Kidney (tissue), 14 donors: ENCODE data around the gene CDK2AP2. TPM values are rescaled to one million over a fixed set of nuclear protein-coding genes. Genes with fewer than 3 reads are reported as not detected.

ENCODE experiments used
- DNase-seq, 5 donors: peaks; one replicate each; pipeline ENCODE4 v3.0.0-alpha.2; 2013 to 2020
- FAIRE-seq: peaks from 2 replicates; lab custom pipeline; 2012; peaks lifted over from hg19 to GRCh38; lab: Jason Lieb, UNC
- H3K27ac ChIP-seq, 2 donors: one replicate each; pipeline ENCODE4 v1.7.0; 2013; ENCODE audit warnings: low read depth in 2 of 2, low read length in 2 of 2, inconsistent platforms in 1 of 2
- H3K27me3 ChIP-seq: one replicate; pipeline ENCODE4 v1.7.1; 2013; ENCODE audit warnings: low read length, inconsistent platforms; ENCODE audit not compliant: control insufficient read depth, insufficient read depth
- H3K36me3 ChIP-seq, 3 donors: one replicate each; pipeline versions ENCODE4 v1.7.0 to v1.7.1; 2013; ENCODE audit warnings: low read length in 3 of 3, control low read depth in 1 of 3, inconsistent platforms in 1 of 3; ENCODE audit not compliant: insufficient read depth in 3 of 3, control insufficient read depth in 2 of 3
- H3K4me1 ChIP-seq, 3 donors: one replicate each; pipeline versions ENCODE4 v1.7.0 to v1.7.1; 2013; ENCODE audit warnings: low read length in 3 of 3, inconsistent platforms in 1 of 3, low read depth in 1 of 3; ENCODE audit not compliant: control insufficient read depth in 2 of 3, insufficient read depth in 2 of 3
- H3K4me3 ChIP-seq, 3 donors: one replicate each; pipeline versions ENCODE4 v1.7.0 to v1.8.1; 2013; ENCODE audit warnings: low read length in 3 of 3, control low read depth in 1 of 3, inconsistent platforms in 1 of 3
- H3K9ac ChIP-seq, 3 donors: one replicate each; pipeline versions ENCODE4 v1.7.0 to v1.7.1; 2013; ENCODE audit warnings: low read length in 3 of 3, control low read depth in 1 of 3, inconsistent platforms in 1 of 3
- H3K9me3 ChIP-seq, 3 donors: one replicate each; pipeline versions ENCODE4 v1.7.0 to v1.7.1; 2013; ENCODE audit warnings: low read length in 3 of 3, control low read depth in 1 of 3, inconsistent platforms in 1 of 3; ENCODE audit not compliant: control insufficient read depth in 2 of 3, insufficient read depth in 1 of 3
- CTCF ChIP-seq: IDR thresholded peaks from 3 replicates; pipeline ENCODE4 v1.5.1; 2012; ENCODE audit warnings: mild to moderate bottlenecking, moderate library complexity, borderline replicate concordance; ENCODE audit not compliant: insufficient read depth; ENCODE audit errors: extremely low read depth
- intact Hi-C: fragments of 100-400 bp; cut with DNase I; formaldehyde crosslinking; loops from one replicate; pipeline ENCODE4 v1.11.1; 2022
- polyA plus RNA-seq: library from polyadenylated mRNA; stranded (reverse); fragments of 350-450 nt; fragmentation: Illumina TruSeq; extraction: RNeasy Lipid Tissue Mini Kit (QIAGEN cat#74804); gene quantifications from one replicate; pipeline ENCODE4 v1.2.3, GENCODE V29; 2014; ENCODE audit warnings: low read depth, low replicate concordance; ENCODE audit not compliant: insufficient read depth
- total RNA-seq: library from RNA; stranded (reverse); fragmentation: NEBNext Ultra II Directional; extraction: Animal tissue kit (Norgen Biotek cat#: 25700); gene quantifications from one replicate; pipeline ENCODE4 v1.2.1, GENCODE V29; 2021
- donor health status: control.
- donor health status: control.
- donor health status: control.
- donor health status: control.
- donor health status: control.
- donor health status: DM: yes; HTN: yes; CAD: no.
- donor health status: Normal renal cell carcinoma (clear cell type).

Gene CDK2AP2
- total and polyA plus RNA-seq, 2 donors from 2014 or later, result 98.4 to 188 TPM

- DNase-seq, result peak; percentile 86 to 97 (median 91)
- H3K27me3 ChIP-seq, result no peaks in the 10 kb centered on the region
- peak overlapping the region in 1 of 3 donors; percentile 87 for H3K9ac ChIP-seq
- intact Hi-C loops, result no loop called here
- peak overlapping the region in 2 of 3 donors; percentile 78 for H3K4me3 ChIP-seq
- FAIRE-seq, result no peak
- H3K27ac ChIP-seq, result peak overlapping the region; percentile 97 to 98
- H3K4me1 ChIP-seq, result peaks cover 0 to 31% (median 21%) of the 10 kb centered on the region in 3 donors
- TF ChIP-seq CTCF, result peak; percentile 98
- peaks cover 0 to 15% (median 5%) of the 10 kb centered on the region in 3 donors for H3K36me3 ChIP-seq
- no peaks in the 10 kb centered on the region for H3K9me3 ChIP-seq
Measured at GRCh38 chr11:67505605-67506396, 2.2 kb downstream of the CDK2AP2 start.

- no peak for FAIRE-seq
- H3K4me1 ChIP-seq, result peaks cover 0 to 31% (median 21%) of the 10 kb centered on the region in 3 donors
Measured at GRCh38 chr11:67504950-67505581, 2.9 kb downstream of the CDK2AP2 start, which contains the start of gene PITPNM1. PITPNM1 (minus strand) TSS chr11:67505363; CDS start chr11:67504180, 1,183 bp downstream.

More at GRCh38 chr11:67504950-67505581, 2.9 kb downstream of the CDK2AP2 start, which contains the start of gene PITPNM1:
- H3K4me3 ChIP-seq, result peak within 1 kb of the TSS; percentile 41 to 78 (median 75)
- H3K36me3 ChIP-seq, result peaks cover 0 to 15% (median 8%) of the 10 kb centered on the region in 3 donors
- intact Hi-C loops, result no loop called here
- no peaks in the 10 kb centered on the region for H3K27me3 ChIP-seq
- TF ChIP-seq CTCF, result no peak
- peak within 1 kb of the TSS; percentile 97 to 98 for H3K27ac ChIP-seq
- no peaks in the 10 kb centered on the region for H3K9me3 ChIP-seq
- H3K9ac ChIP-seq, result peak within 1 kb of the TSS; percentile 6 to 87 (median 22)
- DNase-seq, result peak; percentile 67 to 94 (median 83)
